ENCODE measurements around the gene PDZD7. TPM values are rescaled to one million over a fixed set of nuclear protein-coding genes. Genes with fewer than 3 reads are reported as not detected.

The PDZD7 gene
- polyA plus RNA-seq, 6 donors from 2014 or later: 0.23 to 0.87 TPM; not detected in 4

- Mint-ChIP-seq H3K4me3 (peak overlapping the region in 1 of 8 donors; percentile 14), H3K4me1 (peaks cover 11 to 17% (median 12%) of the 10 kb centered on the region in 3 donors), H3K36me3 (no peaks in the 10 kb centered on the region), H3K27ac (peak overlapping the region in 1 of 6 donors; percentile 66), H3K9me3 (no peaks in the 10 kb centered on the region), H3K27me3 (no peaks in the 10 kb centered on the region)
- DNase-seq (no peak), ATAC-seq (ENCODE audit: low read depth in 2 of 2) (no peak)
Measured at GRCh38 chr10:101056365-101057151, 25.6 kb upstream of the PDZD7 start.

GRCh38 chr10:101055411-101055810 is 24.5 kb upstream of the PDZD7 start:
- peaks cover 8 to 9% (median 8%) of the 10 kb centered on the region in 3 donors for H3K27me3 Mint-ChIP-seq
- H3K4me1 Mint-ChIP-seq: peaks cover 12 to 18% (median 15%) of the 10 kb centered on the region in 3 donors
- DNase-seq (no peak), ATAC-seq (ENCODE audit: low read depth in 2 of 2) (no peak)
- H3K36me3 Mint-ChIP-seq: peaks cover 0 to 7% of the 10 kb centered on the region in 2 donors
- H3K4me3 Mint-ChIP-seq: peak overlapping the region in 1 of 8 donors; percentile 18
- H3K27ac Mint-ChIP-seq: no peak overlapping the region
- H3K9me3 Mint-ChIP-seq: no peaks in the 10 kb centered on the region

GRCh38 chr10:101054876-101055275 is 23.9 kb upstream of the PDZD7 start:
- H3K4me1 Mint-ChIP-seq: peaks cover 9 to 19% (median 12%) of the 10 kb centered on the region in 3 donors
- no peak overlapping the region for H3K27ac Mint-ChIP-seq
- H3K4me3 Mint-ChIP-seq: no peak overlapping the region
- DNase-seq: no peak
- peaks cover 0 to 7% of the 10 kb centered on the region in 2 donors for H3K36me3 Mint-ChIP-seq
- ATAC-seq (ENCODE audit: low read depth in 2 of 2): no peak
- H3K9me3 Mint-ChIP-seq: no peaks in the 10 kb centered on the region
- peaks cover 13% of the 10 kb centered on the region in 3 donors for H3K27me3 Mint-ChIP-seq

GRCh38 chr10:101054351-101054750 is 23.4 kb upstream of the PDZD7 start:
- ATAC-seq (ENCODE audit: low read depth in 2 of 2) (no peak), DNase-seq (no peak)
- H3K9me3 Mint-ChIP-seq: no peaks in the 10 kb centered on the region
- peaks cover 11 to 19% (median 12%) of the 10 kb centered on the region in 3 donors for H3K4me1 Mint-ChIP-seq
- peaks cover 13 to 19% (median 14%) of the 10 kb centered on the region in 3 donors for H3K27me3 Mint-ChIP-seq
- H3K36me3 Mint-ChIP-seq: peaks cover 0 to 7% of the 10 kb centered on the region in 2 donors
- H3K27ac Mint-ChIP-seq: peak overlapping the region in 1 of 6 donors; percentile 70
- no peak overlapping the region for H3K4me3 Mint-ChIP-seq

- no peak for ATAC-seq (ENCODE audit: low read depth in 2 of 2)
- Mint-ChIP-seq H3K4me3 (no peak overlapping the region), H3K9me3 (peaks cover 0 to 2% (median 0%) of the 10 kb centered on the region in 7 donors), H3K4me1 (peaks cover 11 to 24% (median 15%) of the 10 kb centered on the region in 3 donors), H3K27me3 (peaks cover 21 to 27% (median 22%) of the 10 kb centered on the region in 3 donors), H3K27ac (no peak overlapping the region), H3K36me3 (peaks cover 0 to 7% of the 10 kb centered on the region in 2 donors)
- no peak for DNase-seq
Measured at GRCh38 chr10:101053516-101053915, 22.6 kb upstream of the PDZD7 start.

GRCh38 chr10:101052285-101052684 is 21.4 kb upstream of the PDZD7 start:
- ATAC-seq (ENCODE audit: low read depth in 2 of 2) (no peak), DNase-seq (no peak)
- no peak overlapping the region for H3K4me3 Mint-ChIP-seq
- H3K4me1 Mint-ChIP-seq: peaks cover 11 to 32% (median 15%) of the 10 kb centered on the region in 3 donors
- peaks cover 0 to 2% (median 0%) of the 10 kb centered on the region in 7 donors for H3K9me3 Mint-ChIP-seq
- peaks cover 0 to 7% of the 10 kb centered on the region in 2 donors for H3K36me3 Mint-ChIP-seq
- H3K27ac Mint-ChIP-seq: no peak overlapping the region
- H3K27me3 Mint-ChIP-seq: peaks cover 29 to 39% (median 33%) of the 10 kb centered on the region in 3 donors

- peaks cover 0 to 2% (median 0%) of the 10 kb centered on the region in 7 donors for H3K9me3 Mint-ChIP-seq
- H3K27me3 Mint-ChIP-seq: peaks cover 43 to 56% (median 48%) of the 10 kb centered on the region in 3 donors
- peak overlapping the region in 3 of 6 donors; percentile 60 to 75 (median 66) for H3K27ac Mint-ChIP-seq
- peak overlapping the region in 6 of 8 donors; percentile 13 to 70 (median 50) for H3K4me3 Mint-ChIP-seq
- H3K36me3 Mint-ChIP-seq: peaks cover 0 to 7% of the 10 kb centered on the region in 2 donors
- DNase-seq (peak; percentile 68), ATAC-seq (ENCODE audit: low read depth in 2 of 2) (peak; percentile 87 to 90)
- H3K4me1 Mint-ChIP-seq: peaks cover 11 to 32% (median 15%) of the 10 kb centered on the region in 3 donors
Measured at GRCh38 chr10:101050208-101051069, 19.5 kb upstream of the PDZD7 start.

GRCh38 chr10:101047961-101048892 is 17.3 kb upstream of the PDZD7 start:
- DNase-seq: no peak
- H3K36me3 Mint-ChIP-seq: peaks cover 0 to 7% of the 10 kb centered on the region in 2 donors
- ATAC-seq (ENCODE audit: low read depth in 2 of 2): no peak
- H3K4me3 Mint-ChIP-seq: no peak overlapping the region
- peaks cover 15 to 36% (median 18%) of the 10 kb centered on the region in 3 donors for H3K4me1 Mint-ChIP-seq
- H3K9me3 Mint-ChIP-seq: peaks cover 0 to 2% (median 0%) of the 10 kb centered on the region in 7 donors
- no peak overlapping the region for H3K27ac Mint-ChIP-seq
- peaks cover 47 to 56% (median 48%) of the 10 kb centered on the region in 3 donors for H3K27me3 Mint-ChIP-seq

- ATAC-seq (ENCODE audit: low read depth in 2 of 2) (no peak), DNase-seq (no peak)
- Mint-ChIP-seq H3K4me1 (peaks cover 24 to 46% (median 28%) of the 10 kb centered on the region in 3 donors), H3K9me3 (peaks cover 0 to 2% (median 0%) of the 10 kb centered on the region in 7 donors), H3K36me3 (peaks cover 0 to 7% of the 10 kb centered on the region in 2 donors), H3K4me3 (no peak overlapping the region), H3K27ac (peak overlapping the region in 1 of 6 donors; percentile 92), H3K27me3 (peaks cover 47 to 56% (median 48%) of the 10 kb centered on the region in 3 donors)
Measured at GRCh38 chr10:101047268-101047667, 16.3 kb upstream of the PDZD7 start.

GRCh38 chr10:101046332-101047238 is 15.7 kb upstream of the PDZD7 start:
- no peak for DNase-seq
- H3K27me3 Mint-ChIP-seq: peaks cover 47 to 56% (median 48%) of the 10 kb centered on the region in 3 donors
- H3K4me3 Mint-ChIP-seq: no peak overlapping the region
- H3K4me1 Mint-ChIP-seq: peaks cover 26 to 49% (median 29%) of the 10 kb centered on the region in 3 donors
- no peak for ATAC-seq (ENCODE audit: low read depth in 2 of 2)
- H3K27ac Mint-ChIP-seq: peak overlapping the region in 1 of 6 donors; percentile 21
- peaks cover 0 to 7% of the 10 kb centered on the region in 2 donors for H3K36me3 Mint-ChIP-seq
- H3K9me3 Mint-ChIP-seq: peaks cover 0 to 2% (median 0%) of the 10 kb centered on the region in 7 donors

GRCh38 chr10:101044117-101044516 is 13.2 kb upstream of the PDZD7 start:
- no peaks in the 10 kb centered on the region for H3K36me3 Mint-ChIP-seq
- peaks cover 30 to 35% (median 33%) of the 10 kb centered on the region in 3 donors for H3K27me3 Mint-ChIP-seq
- no peak for DNase-seq
- H3K4me1 Mint-ChIP-seq: peaks cover 20 to 36% (median 20%) of the 10 kb centered on the region in 3 donors
- no peak overlapping the region for H3K27ac Mint-ChIP-seq
- H3K9me3 Mint-ChIP-seq: peaks cover 0 to 2% (median 0%) of the 10 kb centered on the region in 7 donors
- no peak for ATAC-seq (ENCODE audit: low read depth in 2 of 2)
- peak overlapping the region in 2 of 8 donors; percentile 16 to 94 for H3K4me3 Mint-ChIP-seq
